BJ (cell line): ENCODE data around the gene SRSF5. TPM values are rescaled to one million over a fixed set of nuclear protein-coding genes. Genes with fewer than 3 reads are reported as not detected.

ENCODE experiments used
- CTCF ChIA-PET: fragments of 350-600 bp; formaldehyde crosslinking; extraction: SDS; loops from one replicate; lab custom pipeline; 2021; ENCODE audit warnings: antibody characterized with exemption, inconsistent platforms; lab: Yijun Ruan, JAX
- POLR2A ChIA-PET: fragments of 300-600 bp; sonication (Branson Sonifier 250); formaldehyde crosslinking; extraction: SDS; loops from one replicate; lab custom pipeline; 2021; ENCODE audit warnings: antibody characterized with exemption; lab: Charles Lee
- DNase-seq: peaks from one replicate; pipeline ENCODE4 v3.0.0-alpha.2; 2011; ENCODE audit warnings: low read depth
- H3K27me3 ChIP-seq: 2 replicates; pipeline ENCODE4 v1.6.0; 2011; ENCODE audit warnings: low read length; ENCODE audit not compliant: control insufficient read depth, insufficient read depth
- H3K36me3 ChIP-seq: 2 replicates; pipeline ENCODE4 v1.5.1; 2011; ENCODE audit warnings: low read length; ENCODE audit not compliant: control insufficient read depth, insufficient read depth
- H3K4me3 ChIP-seq: 2 replicates; pipeline ENCODE4 v1.5.1; 2011; ENCODE audit warnings: low read depth, mild to moderate bottlenecking, control low read depth, low read length
- CTCF ChIP-seq: IDR thresholded peaks from 2 replicates; pipeline ENCODE4 v1.5.1; 2011; ENCODE audit warnings: low read depth, mild to moderate bottlenecking, control low read depth, inconsistent platforms, low read length, moderate library complexity; ENCODE audit not compliant: insufficient read depth
- polyA plus RNA-seq: library from polyadenylated mRNA; depleted of rRNA; stranded (reverse); fragments of >200 nt; gene quantifications from 2 replicates; pipeline ENCODE4 v1.2.3, GENCODE V29; 2011

Gene SRSF5
- polyA plus RNA-seq, 1 experiment = 162 TPM

DNA sequence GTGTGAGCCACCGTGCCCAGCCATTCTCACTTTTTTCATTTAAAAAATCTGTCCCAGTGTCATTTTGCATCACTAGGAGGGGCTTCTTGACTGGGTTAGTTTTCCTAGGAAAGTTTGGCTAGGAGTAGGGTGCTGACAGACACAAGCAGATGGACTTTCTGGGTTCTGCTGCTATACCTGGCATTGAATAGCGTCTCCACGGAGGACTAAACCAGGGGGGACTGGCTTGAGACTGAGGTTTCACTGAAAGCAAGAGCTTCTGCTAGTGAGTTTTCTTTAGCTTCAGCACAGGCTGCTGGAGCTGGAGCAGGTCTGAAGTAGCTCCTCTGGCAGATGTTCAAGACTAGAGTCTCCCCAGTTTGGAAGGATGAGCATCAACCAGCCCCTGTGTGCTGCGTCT, 28.7 kb downstream of the SRSF5 start:
- no peak for DNase-seq
- no peak for TF ChIP-seq CTCF
- ChIA-PET POLR2A (no interaction called here), CTCF (no interaction called here)
- Histone ChIP-seq H3K36me3 (no peaks in the 10 kb centered on the region), H3K27me3 (no peaks in the 10 kb centered on the region), H3K4me3 (no peak overlapping the region)

DNA sequence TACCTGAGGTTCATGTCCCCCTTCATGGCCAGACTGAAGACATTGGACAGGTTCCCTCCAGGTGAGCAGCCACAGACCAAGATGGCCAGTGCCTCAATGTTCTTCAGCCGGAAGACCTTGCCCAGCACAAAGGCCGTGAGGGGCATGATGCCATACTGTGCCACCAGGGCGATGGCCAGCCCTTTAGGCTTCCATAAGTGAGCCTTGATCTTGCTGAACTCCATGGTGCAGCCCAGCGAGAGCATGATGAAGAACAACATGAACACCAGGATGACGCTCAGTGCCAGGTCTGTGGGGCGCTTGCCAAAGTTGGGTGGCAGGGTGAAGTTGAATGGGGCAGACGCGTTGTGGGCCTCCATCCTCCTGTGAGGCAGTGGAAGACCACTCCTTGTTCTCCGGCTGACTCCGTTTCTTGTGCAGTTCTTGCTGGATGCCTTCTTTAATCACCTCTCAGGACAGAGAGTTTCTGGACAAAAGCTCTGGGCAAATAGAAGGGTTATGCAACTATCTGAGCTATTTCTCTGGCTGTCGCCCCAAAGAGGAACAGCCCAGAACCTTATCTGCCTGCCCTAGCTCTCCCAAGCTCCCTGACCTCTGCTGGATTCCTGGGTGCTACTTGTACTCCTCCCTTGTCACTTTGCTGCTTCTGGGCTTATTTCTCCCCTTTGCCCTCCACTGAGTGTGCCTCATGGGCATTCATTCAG, 30.0 kb downstream of the SRSF5 start, which contains the start of gene SLC10A1:
SLC10A1 (minus strand) TSS at position 445 of the 704 bp plus-strand sequence; CDS start at position 359, 86 bp downstream.
- no peaks in the 10 kb centered on the region for H3K27me3 ChIP-seq
- DNase-seq = no peak
- H3K4me3 ChIP-seq = no peak within 1 kb of the TSS
- no peaks in the 10 kb centered on the region for H3K36me3 ChIP-seq
- TF ChIP-seq CTCF = no peak
- CTCF ChIA-PET = interaction anchor here (2.1 kb wide), 1 partner anchor 22 kb away, joined by 9 read pairs; no protein-coding TSS in a partner anchor
- POLR2A ChIA-PET = no interaction called here

DNA sequence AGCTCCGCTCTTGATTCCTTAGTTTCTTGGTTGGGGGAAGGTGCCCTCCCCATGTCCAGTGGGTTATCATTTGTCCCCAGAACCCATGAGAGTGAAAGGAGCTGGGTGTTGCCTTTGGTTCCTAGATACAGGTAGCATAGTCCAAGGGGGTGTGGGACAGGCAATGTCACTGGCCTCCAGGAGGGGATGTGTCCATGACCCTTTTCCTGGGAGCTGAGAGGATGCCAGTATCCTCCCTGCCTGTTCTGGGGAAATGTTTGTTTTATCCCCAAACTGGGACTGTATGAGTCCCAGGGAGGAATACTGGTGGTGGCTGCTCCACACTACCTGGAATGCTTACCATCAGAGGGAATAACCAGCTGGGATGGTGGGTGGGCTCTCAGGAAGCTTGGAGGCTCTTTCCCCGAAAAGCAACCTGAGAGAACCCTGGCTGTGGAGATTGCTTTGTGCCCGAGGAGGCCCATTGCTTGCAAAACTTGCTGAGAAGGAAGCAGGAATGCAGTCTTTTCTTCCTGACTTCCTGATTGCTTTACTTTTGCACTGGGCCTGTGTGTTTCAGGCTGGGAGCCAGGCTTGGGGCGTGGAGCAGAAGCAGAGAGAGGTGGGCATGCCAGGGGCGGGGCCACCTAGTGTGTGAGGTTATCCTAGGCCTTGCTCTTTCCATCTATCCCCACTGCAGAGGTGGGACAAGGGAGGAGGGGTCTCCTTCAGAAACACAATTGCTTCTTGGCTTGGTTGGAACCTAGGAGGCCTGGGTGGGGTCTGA, 30.8 kb downstream of the SRSF5 start:
- Histone ChIP-seq H3K27me3 (no peaks in the 10 kb centered on the region), H3K36me3 (no peaks in the 10 kb centered on the region), H3K4me3 (no peak overlapping the region)
- no peak for TF ChIP-seq CTCF
- ChIA-PET CTCF (interaction anchor here (1.4 to 2.1 kb wide), 2 partner anchors 21 to 276 kb away, joined by 3 to 9 read pairs; no protein-coding TSS in a partner anchor), POLR2A (no interaction called here)
- DNase-seq = no peak

DNA sequence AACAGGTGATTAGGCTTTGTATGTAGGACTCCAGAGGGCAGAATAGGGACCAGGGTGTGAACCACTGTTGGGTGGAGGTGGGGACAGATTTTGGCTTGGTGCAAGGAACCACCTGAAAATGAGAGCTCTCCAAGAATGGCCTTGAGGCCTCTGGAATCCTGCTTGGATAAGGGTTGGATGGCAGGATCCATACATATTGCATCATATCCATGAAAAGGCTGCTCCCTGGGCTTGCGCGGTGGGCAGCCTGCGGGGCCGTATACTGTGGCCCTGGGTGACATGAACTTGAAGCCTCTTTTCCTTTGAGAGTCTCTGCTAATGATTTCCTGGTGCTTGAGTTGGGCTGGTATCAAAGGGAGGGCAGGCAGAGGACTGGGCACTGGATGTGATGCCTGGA, 31.4 kb downstream of the SRSF5 start:
- ChIA-PET CTCF (interaction anchor here (1.4 to 2.1 kb wide), 2 partner anchors 20 to 275 kb away, joined by 3 to 9 read pairs; no protein-coding TSS in a partner anchor), POLR2A (no interaction called here)
- Histone ChIP-seq H3K4me3 (no peak overlapping the region), H3K36me3 (no peaks in the 10 kb centered on the region), H3K27me3 (no peaks in the 10 kb centered on the region)
- no peak for TF ChIP-seq CTCF
- no peak for DNase-seq

DNA sequence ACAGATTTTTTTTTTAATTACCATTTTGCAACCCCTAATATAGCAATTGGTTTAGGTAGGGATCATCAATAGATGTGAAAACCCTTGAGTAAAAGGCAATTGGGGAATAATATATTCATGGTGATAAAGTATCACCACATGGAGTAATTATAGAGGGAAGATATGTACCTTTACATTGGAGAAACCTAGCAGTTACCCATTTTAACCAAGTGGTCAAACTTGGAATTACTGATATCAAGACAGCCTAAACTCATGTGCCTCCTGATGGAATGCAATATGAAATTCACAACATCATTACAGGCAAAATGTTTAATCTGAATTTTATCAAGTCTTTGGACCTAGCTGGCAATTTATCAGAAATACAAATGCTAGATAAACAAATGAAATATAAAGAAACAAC, 36.8 kb downstream of the SRSF5 start:
- H3K27me3 ChIP-seq = no peaks in the 10 kb centered on the region
- ChIA-PET CTCF (interaction anchor here (1.0 kb wide), 1 partner anchor 15 kb away, joined by 3 read pairs; no protein-coding TSS in a partner anchor), POLR2A (no interaction called here)
- H3K4me3 ChIP-seq = no peak overlapping the region
- no peak for DNase-seq
- no peaks in the 10 kb centered on the region for H3K36me3 ChIP-seq
- no peak for TF ChIP-seq CTCF
